ENCODE results near the gene ERCC1.
A peak's percentile ranks its signal among the peaks of the same experiment; 100 is the strongest.
"Not testable (repeated sequence)": the region's sequence is repeated elsewhere in the genome, so short reads cannot be mapped to it uniquely, and the experiment has no call there.

Gene ERCC1

GRCh38 chr19:45408830-45409556, 14.7 kb downstream of the ERCC1 start:
- no peaks in the 10 kb centered on the region; the same call in 1 of the 2 replicates for H3K4me1 ChIP-seq (ENCODE audit: insufficient read depth, low read length)
- H3K27ac ChIP-seq (ENCODE audit: low read length) = no peak overlapping the region
- peaks cover 12% of the 10 kb centered on the region for H3K27me3 ChIP-seq (ENCODE audit: insufficient read depth, low read length)
- H3K4me3 ChIP-seq (ENCODE audit: low read length) = no peak overlapping the region
- no peak overlapping the region for H3K9ac ChIP-seq (ENCODE audit: low read depth, low read length)
- no peaks in the 10 kb centered on the region for H3K9me3 ChIP-seq (ENCODE audit: insufficient read depth, low read depth, low read length)
- H3K36me3 ChIP-seq (ENCODE audit: insufficient read depth, low read depth, low read length) = peaks cover 38% of the 10 kb centered on the region

- Histone ChIP-seq H3K27me3 (ENCODE audit: insufficient read depth, low read length) (peaks cover 21% of the 10 kb centered on the region), H3K36me3 (ENCODE audit: insufficient read depth, low read depth, low read length) (peaks cover 30% of the 10 kb centered on the region), H3K9ac (ENCODE audit: low read depth, low read length) (no peak overlapping the region), H3K4me3 (ENCODE audit: low read length) (no peak overlapping the region), H3K9me3 (ENCODE audit: insufficient read depth, low read depth, low read length) (no peaks in the 10 kb centered on the region), H3K27ac (ENCODE audit: low read length) (no peak overlapping the region), H3K4me1 (ENCODE audit: insufficient read depth, low read length) (peaks cover 6% of the 10 kb centered on the region)
These were observed 15.6 kb downstream of the ERCC1 start for GRCh38 chr19:45408121-45408520.

GRCh38 chr19:45407585-45407984, 16.1 kb downstream of the ERCC1 start:
- not testable (repeated sequence) for H3K4me1 ChIP-seq (ENCODE audit: insufficient read depth, low read length); H3K9me3 ChIP-seq (ENCODE audit: insufficient read depth, low read depth, low read length); H3K27ac ChIP-seq (ENCODE audit: low read length)
- Histone ChIP-seq H3K9ac (ENCODE audit: low read depth, low read length) (peak overlapping the region; percentile 98; the same call in 1 of the 2 replicates), H3K4me3 (ENCODE audit: low read length) (peak overlapping the region; percentile 84), H3K36me3 (ENCODE audit: insufficient read depth, low read depth, low read length) (peaks cover 24% of the 10 kb centered on the region; the same call in 1 of the 2 replicates), H3K27me3 (ENCODE audit: insufficient read depth, low read length) (peaks cover 26% of the 10 kb centered on the region)

- peak overlapping the region; percentile 84 for H3K4me3 ChIP-seq (ENCODE audit: low read length)
- peaks cover 31% of the 10 kb centered on the region for H3K27me3 ChIP-seq (ENCODE audit: insufficient read depth, low read length)
- no peaks in the 10 kb centered on the region for H3K9me3 ChIP-seq (ENCODE audit: insufficient read depth, low read depth, low read length)
- H3K36me3 ChIP-seq (ENCODE audit: insufficient read depth, low read depth, low read length) = peaks cover 23% of the 10 kb centered on the region; the same call in 1 of the 2 replicates
- peaks cover 10% of the 10 kb centered on the region for H3K4me1 ChIP-seq (ENCODE audit: insufficient read depth, low read length)
- no peak overlapping the region for H3K27ac ChIP-seq (ENCODE audit: low read length)
- H3K9ac ChIP-seq (ENCODE audit: low read depth, low read length) = peak overlapping the region; percentile 98
These were observed 16.7 kb downstream of the ERCC1 start for GRCh38 chr19:45407091-45407375.

GRCh38 chr19:45406226-45407090, 17.3 kb downstream of the ERCC1 start, which contains the start of gene POLR1G:
TSS of gene POLR1G (plus strand) at chr19:45406644. CDS start at chr19:45406697, 53 bp downstream.
- Histone ChIP-seq H3K36me3 (ENCODE audit: insufficient read depth, low read depth, low read length) (peaks cover 23% of the 10 kb centered on the region; the same call in 1 of the 2 replicates), H3K27ac (ENCODE audit: low read length) (peak within 1 kb of the TSS; percentile 81), H3K4me1 (ENCODE audit: insufficient read depth, low read length) (peaks cover 10% of the 10 kb centered on the region), H3K9ac (ENCODE audit: low read depth, low read length) (peak within 1 kb of the TSS; percentile 98), H3K9me3 (ENCODE audit: insufficient read depth, low read depth, low read length) (no peaks in the 10 kb centered on the region), H3K27me3 (ENCODE audit: insufficient read depth, low read length) (peaks cover 36% of the 10 kb centered on the region), H3K4me3 (ENCODE audit: low read length) (peak within 1 kb of the TSS; percentile 84)

GRCh38 chr19:45405435-45406225, 18.1 kb downstream of the ERCC1 start:
- Histone ChIP-seq H3K27ac (ENCODE audit: low read length) (peak overlapping the region; percentile 81), H3K36me3 (ENCODE audit: insufficient read depth, low read depth, low read length) (peaks cover 15% of the 10 kb centered on the region; the same call in 1 of the 2 replicates), H3K4me3 (ENCODE audit: low read length) (peak overlapping the region; percentile 84), H3K9me3 (ENCODE audit: insufficient read depth, low read depth, low read length) (no peaks in the 10 kb centered on the region), H3K27me3 (ENCODE audit: insufficient read depth, low read length) (peaks cover 36% of the 10 kb centered on the region), H3K4me1 (ENCODE audit: insufficient read depth, low read length) (peaks cover 10% of the 10 kb centered on the region), H3K9ac (ENCODE audit: low read depth, low read length) (peak overlapping the region; percentile 98)

- peaks cover 10% of the 10 kb centered on the region for H3K4me1 ChIP-seq (ENCODE audit: insufficient read depth, low read length)
These were observed 18.9 kb downstream of the ERCC1 start, which contains the start of gene PPP1R13L for GRCh38 chr19:45404557-45405434. TSS of gene PPP1R13L (minus strand) at chr19:45405069. CDS start at chr19:45398318, 6,751 bp downstream.

GRCh38 chr19:45403781-45404556, 19.7 kb downstream of the ERCC1 start:
- Histone ChIP-seq H3K27ac (ENCODE audit: low read length) (no peak overlapping the region), H3K9ac (ENCODE audit: low read depth, low read length) (peak overlapping the region; percentile 14; the same call in 1 of the 2 replicates)

More at GRCh38 chr19:45404557-45405434, 18.9 kb downstream of the ERCC1 start, which contains the start of gene PPP1R13L:
- H3K27me3 ChIP-seq (ENCODE audit: insufficient read depth, low read length) = peaks cover 36% of the 10 kb centered on the region
- no peaks in the 10 kb centered on the region for H3K9me3 ChIP-seq (ENCODE audit: insufficient read depth, low read depth, low read length)
- H3K9ac ChIP-seq (ENCODE audit: low read depth, low read length) = peak within 1 kb of the TSS; percentile 98
- peak within 1 kb of the TSS; percentile 81 for H3K27ac ChIP-seq (ENCODE audit: low read length)
- peaks cover 12% of the 10 kb centered on the region; the same call in 1 of the 2 replicates for H3K36me3 ChIP-seq (ENCODE audit: insufficient read depth, low read depth, low read length)
- H3K4me3 ChIP-seq (ENCODE audit: low read length) = peak within 1 kb of the TSS; percentile 84

GRCh38 chr19:45403272-45403671, 20.4 kb downstream of the ERCC1 start:
- Histone ChIP-seq H3K36me3 (ENCODE audit: insufficient read depth, low read depth, low read length) (peaks cover 2% of the 10 kb centered on the region; the same call in 1 of the 2 replicates), H3K27me3 (ENCODE audit: insufficient read depth, low read length) (peaks cover 42% of the 10 kb centered on the region), H3K9ac (ENCODE audit: low read depth, low read length) (no peak overlapping the region), H3K4me1 (ENCODE audit: insufficient read depth, low read length) (peaks cover 10% of the 10 kb centered on the region), H3K27ac (ENCODE audit: low read length) (no peak overlapping the region), H3K4me3 (ENCODE audit: low read length) (peak overlapping the region; percentile 84; the same call in 1 of the 2 replicates), H3K9me3 (ENCODE audit: insufficient read depth, low read depth, low read length) (no peaks in the 10 kb centered on the region)

More at GRCh38 chr19:45403781-45404556, 19.7 kb downstream of the ERCC1 start:
- H3K27me3 ChIP-seq (ENCODE audit: insufficient read depth, low read length) = peaks cover 36% of the 10 kb centered on the region
- peaks cover 6% of the 10 kb centered on the region; the same call in 1 of the 2 replicates for H3K36me3 ChIP-seq (ENCODE audit: insufficient read depth, low read depth, low read length)
- peak overlapping the region; percentile 84 for H3K4me3 ChIP-seq (ENCODE audit: low read length)
- H3K9me3 ChIP-seq (ENCODE audit: insufficient read depth, low read depth, low read length) = no peaks in the 10 kb centered on the region
- peaks cover 10% of the 10 kb centered on the region for H3K4me1 ChIP-seq (ENCODE audit: insufficient read depth, low read length)

Measured in iPS-20b (cell line).